ENCODE results near the gene NDOR1.

The NDOR1 gene

DNA sequence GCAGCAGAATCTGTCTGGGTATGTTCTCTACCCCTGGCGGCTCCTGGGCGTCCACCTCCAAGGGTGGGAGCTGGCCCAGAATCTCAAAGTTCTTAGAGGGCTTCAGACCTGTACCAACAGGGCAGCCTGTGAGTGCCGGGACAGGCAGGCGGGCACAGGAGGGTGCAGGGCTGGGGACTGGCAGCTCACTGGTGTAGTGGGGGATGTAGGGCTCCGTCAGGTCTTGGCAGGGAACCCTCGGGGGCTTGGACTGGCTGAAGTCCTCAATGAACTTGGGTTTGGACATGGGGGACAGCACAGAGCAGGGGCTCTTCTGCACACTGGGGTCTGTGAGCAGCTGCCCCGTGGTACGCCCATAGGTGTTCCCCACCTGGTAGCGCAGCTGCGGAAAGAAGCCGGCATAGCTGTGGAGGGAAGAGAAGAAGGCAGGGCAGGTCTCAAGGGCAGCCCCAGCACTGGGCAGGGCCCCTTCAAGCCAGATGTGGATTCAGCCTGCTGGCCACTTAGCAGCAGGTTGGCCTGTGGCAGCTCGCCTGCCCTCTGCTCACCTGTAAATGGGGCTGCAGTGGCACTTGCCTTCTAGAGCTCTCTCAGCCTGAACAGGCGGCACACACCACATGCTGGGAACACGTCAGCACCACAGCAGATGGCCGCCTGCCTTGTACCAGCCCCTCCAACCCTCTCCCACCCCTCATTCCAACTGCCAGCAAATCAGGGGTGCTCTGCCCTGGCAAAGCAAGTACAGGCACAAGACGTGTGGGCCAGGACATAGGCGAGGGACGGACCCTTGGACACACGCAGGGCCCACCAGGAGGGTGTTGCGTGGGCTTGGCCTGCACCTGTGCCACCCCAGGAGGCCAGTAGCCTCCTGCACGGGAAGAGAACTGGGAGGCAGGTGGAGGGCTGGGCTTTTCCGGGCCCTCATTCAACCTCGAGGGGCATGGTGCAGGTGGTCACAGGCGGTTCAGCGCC, 40.2 kb downstream of the NDOR1 start:
- peak; percentile 94 for DNase-seq

DNA sequence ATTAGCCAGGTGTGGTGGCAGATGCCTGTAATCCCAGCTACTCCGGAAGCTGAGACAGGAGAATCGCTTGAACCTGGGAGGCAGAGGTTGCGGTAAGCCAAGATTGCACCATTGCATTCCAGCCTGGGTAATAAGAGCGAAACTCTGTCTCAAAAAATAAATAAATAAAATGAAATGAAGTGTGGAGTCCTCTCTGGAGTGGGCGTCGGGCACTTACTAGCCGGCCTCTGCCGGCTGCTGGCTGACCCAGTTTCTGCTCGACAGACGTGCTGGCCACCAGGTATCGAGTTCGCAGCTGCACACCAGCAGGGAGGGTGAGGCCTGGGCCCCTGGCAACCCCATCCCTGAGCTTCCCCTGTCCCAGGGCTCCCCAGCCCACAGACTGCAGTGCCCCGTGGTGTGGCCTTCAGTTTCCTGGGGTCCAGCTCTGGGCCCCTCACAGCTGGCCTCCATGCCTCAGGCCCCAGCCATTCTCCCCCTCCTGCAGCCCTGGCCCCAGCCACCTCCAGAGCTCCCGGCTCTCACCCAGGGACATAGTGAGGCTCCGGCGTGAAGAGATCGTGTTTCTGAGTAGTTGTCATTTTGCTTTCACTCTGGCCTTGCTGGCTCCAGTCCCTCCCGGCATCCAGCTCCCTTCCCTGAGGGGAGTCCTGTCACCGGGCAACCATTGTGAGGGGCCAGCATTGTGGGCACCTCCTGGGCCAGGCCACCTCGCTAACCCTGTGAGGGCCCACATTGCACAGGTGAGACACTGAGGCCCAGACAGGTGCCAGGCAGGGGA, 41.8 kb downstream of the NDOR1 start:
- DNase-seq = no peak

DNA sequence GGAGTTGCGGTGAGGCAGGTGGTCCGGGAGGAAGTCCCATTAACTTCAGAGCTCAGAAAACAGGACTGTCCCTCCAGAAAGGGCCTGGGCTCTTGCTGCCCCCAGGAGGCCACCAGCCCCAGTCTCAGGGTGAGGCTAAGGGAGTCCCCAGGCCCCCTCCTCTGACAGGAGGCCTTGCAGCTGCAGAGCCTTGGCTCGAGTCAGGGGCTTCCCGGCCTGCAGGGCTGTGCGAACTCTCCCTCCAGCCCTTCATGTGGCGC, 42.3 kb downstream of the NDOR1 start:
- no peak for DNase-seq

DNA sequence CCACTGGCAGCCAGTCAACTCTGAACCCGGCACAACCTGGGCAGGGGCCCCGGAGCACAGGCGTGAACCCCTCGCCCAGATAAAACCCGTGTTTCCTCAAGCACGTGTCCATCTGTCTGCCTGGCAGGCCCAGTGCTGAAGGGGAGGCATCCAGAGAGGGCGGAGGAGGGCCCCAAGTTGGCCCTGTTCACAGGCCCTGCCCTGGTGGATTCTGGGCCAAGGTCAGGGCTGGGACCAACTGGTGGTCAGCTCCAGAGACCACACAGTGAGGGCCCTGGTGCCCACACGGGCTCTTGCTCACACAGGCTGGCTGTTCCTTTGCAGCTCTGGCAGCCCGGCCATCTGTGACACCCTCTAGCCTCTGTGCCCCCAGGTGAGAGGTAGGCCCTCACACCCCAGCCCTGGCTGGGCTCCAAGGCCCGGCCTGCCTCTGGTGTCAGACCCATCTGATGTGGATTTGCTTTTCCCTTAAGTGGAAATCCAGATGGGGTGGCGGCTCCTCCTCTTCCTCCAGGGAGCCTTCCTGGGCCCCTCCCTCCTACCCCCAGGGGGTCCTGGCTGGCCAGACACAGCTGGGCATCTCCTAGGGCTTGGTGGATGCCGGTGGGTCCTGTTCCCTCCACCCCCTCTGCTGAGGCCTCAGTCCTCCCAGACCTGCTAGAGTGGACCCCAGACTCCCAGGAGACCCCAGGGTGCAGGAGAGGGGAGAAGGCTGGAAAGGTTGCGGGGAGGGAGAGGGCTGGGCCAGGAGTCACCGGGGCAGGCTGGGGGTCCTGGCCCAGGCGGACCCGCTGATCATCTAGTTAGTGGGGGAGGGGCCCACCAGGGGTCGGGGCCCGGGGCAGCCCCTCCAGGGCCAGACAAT, 45.1 kb downstream of the NDOR1 start:
- DNase-seq = peak; percentile 28

DNA sequence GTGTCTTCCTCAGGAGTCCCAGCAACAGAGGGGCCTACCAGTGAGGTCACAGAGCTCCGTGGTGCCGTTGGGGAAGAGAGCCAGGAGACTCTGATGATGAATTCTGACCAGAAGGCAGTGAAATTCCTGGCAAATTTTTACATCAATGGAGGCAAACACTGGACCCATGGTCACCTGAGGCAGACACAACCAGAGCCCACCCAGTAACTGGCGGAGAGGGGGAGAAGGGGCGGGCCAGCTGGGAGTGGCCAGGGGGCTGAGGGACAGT, 45.6 kb downstream of the NDOR1 start, which contains the start of gene STPG3:
Gene STPG3 (plus strand): TSS at position 93 of the 268 bp plus-strand sequence. CDS start 1 bp downstream, at position 94.
- DNase-seq = no peak

DNA sequence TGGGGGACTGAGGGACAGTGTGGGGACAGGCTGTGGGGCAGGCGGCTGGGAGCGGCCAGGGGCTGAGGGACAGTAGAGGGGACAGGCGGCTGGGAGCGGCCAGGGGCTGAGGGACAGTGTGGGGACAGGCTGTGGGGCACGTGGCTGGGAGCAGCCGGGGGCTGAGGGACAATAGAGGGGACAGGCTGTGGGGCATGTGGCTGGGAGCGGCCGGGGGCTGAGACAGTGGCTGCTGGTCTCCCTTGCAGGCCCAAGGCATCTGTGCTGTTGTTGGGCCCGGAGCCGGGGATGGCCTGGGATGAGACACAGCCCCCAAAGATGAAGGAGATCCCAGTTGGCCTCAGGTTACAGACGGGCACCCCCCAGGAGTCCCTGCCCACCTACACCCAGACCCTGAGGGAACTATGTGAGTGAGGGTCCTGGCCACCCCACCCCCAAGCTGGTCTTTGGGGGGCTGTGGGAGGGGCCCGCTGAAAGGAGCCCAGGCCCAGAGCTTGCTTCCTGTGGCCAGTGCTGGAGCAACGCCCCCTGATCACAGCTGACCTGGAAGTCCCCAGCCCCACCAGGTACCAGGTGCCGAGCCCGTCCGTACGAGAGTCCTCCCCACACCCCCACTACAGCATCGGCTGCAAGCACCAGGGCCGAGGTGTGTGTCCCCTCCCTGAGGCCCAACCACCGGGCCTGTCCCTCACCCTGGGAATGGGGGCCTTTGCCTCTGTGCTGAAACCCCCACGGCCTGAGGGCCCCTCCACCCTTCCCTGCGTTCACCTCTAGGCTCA, 46.2 kb downstream of the NDOR1 start:
- DNase-seq = no peak

DNA sequence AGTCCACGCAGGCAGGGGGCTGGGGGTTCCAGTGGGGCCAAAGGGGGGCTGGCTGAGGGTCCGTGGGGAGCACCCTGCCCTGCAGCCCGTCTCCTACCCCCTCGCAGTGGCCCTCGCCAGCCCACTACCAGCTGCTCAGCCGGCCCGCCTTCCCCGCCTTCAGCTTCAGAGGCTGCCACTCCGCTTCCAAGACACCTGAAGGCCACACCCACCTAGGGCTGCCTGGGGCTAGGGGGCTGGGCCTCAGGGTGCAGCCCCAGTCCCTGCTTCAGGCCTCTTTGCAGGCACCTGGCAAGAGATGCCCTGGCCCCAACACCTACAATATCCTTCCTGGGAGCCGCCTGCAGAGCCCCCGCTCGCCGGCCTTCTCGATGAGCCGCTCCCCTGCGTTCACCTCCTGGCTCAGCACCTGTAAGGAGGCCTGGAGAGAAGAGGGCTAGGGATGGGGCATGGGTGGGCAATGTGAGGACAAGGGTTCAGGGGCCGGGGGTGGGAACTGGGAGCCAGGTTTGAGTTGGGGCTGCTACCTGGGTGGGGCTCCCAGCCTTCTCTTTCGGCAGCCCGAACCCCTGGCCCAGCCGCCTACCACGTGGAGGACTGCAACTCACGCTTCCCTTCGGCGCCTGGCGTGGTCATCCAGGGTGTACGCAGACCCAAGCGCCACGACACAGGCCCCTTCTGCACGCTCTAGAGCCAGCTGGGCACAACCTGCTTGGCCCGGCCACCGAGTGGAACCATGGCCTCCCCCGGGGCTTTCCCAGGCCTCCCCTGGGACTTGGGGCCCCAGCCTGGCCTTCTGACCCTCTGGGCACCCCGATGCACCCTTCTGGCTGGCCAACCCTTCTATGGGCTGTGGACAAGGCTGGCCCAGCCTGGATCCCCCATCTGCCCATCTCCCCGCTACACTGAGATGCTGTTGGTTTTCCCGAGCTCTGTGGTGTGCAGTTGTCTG, 47.3 kb downstream of the NDOR1 start:
- DNase-seq = peak; percentile 42

DNA sequence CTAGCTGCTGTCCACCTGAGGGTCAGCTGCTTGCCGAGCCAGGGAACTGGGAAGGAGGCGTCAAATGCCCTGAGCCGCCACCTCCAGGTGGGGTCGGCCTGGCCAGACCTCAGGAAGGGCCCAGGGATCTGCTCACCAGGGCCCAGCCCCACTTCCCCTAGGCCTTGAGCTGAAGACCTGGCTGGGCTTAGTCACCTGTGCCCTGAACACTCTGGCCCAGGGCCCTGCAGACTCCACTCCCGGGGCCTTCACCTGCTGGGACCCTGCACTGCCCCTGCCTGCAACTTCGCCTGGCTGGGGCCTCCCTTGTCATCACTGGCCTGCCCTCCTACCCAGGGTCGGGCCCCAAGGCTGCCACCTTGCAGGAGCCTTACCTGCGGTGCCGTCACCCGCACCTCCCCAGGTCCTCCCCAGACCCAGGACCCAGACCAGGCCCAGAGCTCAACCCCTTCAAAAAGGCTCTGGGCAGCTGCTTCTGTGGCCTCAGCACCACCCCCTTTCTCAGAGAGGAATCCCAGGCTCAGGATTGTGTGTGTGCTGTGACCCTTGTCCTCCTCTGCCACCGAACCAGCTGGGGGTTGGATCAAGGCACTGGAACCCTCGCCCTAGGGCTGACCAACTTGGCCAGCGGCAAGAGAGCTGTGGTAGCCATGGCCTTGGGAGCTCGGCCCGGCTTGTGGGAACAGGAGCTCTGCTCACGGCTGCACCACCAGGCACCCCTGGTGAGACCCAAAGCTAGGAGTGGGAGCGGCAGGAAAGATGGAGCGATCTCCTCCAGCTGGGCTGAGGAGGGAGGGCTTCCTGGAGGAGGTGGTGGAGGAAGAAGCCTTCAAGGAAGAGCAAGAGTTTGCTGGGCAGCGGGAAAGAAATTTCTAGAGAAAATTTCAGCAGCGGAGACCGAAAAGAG, 48.5 kb downstream of the NDOR1 start:
- DNase-seq = no peak

DNA sequence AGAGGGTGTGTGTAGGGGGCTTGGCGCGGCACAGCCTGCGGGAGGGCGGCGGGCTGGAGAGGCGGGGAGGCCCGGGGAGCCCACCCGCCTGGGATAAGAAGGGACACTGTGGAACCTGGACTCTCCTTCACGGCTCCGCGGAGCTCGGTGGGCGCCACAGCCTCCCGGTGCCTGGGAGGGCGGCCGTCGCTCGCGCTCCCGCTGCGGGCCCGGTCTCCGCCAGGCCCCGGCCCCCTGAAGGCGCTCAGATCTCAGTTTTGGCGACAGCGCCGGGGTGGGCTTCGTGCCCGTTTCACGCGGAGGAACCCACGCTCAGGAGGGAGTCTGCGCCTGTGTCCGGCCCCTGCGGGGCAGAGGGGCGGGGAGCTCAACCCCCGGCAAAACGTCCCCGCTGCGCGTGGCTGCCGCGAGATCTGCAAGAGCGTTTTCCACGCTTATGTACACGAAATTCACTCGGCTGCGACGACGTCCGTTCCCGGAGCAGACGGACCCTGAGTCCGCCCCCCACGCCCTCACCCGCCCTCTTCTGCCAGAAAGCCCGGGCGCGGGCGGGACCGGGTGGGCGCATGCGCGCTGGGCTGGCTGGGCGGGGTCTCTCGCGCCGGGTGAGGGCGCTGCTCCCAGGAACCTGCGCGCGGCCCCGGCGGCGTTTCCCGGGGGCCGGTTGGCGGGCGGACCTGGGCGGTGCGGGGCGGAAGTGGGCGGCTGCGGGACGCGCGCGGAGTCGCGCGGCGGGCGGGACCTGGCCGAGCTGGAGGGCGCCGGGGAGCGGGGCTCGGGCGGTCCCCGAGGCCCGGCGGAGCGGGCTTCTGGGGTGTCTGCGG, 49.3 kb downstream of the NDOR1 start, which contains the start of gene NELFB:
Gene NELFB (plus strand): TSS at position 704 of the 824 bp plus-strand sequence.
- peak; percentile 85 for DNase-seq

DNA sequence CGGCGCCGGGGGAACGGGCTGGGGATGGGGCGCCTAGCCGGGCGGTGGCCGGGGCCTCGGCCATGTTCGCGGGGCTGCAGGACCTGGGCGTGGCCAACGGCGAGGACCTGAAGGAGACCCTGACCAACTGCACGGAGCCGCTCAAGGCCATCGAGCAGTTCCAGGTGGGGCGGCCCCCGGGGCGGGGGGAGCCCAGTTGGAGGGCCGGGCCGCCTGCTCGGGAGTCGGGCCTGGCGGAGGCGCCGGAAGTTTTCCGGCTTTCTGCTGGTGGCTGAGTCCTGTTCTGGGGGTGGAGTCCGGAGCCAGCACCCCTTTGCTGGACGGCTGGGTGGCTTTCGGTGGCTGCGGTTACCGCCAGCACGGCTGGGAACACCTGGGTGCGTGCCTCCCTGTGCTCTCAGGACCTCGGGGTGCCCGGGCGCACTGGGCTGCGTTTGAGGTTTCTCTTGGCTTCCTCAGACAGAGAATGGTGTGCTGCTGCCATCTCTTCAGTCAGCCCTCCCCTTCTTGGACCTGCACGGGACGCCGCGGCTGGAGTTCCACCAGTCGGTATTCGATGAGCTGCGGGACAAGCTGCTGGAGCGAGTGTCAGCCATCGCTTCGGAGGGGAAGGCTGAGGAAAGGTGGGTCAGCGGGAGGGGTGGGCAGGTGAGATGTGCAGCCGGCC, 50.1 kb downstream of the NDOR1 start:
- DNase-seq = no peak

DNA sequence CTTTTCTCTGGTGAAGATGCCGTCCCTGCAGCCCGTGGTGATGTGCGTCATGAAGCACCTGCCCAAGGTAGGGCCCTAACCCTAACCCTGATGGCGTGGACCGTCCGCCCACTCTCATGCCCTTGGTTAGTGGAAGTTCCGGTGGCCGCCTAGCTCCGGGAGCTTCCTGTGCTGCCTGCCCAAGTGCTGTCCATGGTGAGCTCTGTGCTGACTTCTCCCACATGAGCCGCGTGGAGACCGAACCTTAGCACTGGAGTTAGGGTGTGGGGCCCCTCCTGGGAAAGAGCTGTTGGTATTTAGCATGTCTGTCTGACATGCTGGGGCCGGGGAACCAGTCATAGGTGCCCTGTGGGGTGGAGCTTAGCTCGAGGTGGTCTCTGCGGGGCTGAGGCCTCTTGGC, 50.9 kb downstream of the NDOR1 start:
- no peak for DNase-seq

DNA sequence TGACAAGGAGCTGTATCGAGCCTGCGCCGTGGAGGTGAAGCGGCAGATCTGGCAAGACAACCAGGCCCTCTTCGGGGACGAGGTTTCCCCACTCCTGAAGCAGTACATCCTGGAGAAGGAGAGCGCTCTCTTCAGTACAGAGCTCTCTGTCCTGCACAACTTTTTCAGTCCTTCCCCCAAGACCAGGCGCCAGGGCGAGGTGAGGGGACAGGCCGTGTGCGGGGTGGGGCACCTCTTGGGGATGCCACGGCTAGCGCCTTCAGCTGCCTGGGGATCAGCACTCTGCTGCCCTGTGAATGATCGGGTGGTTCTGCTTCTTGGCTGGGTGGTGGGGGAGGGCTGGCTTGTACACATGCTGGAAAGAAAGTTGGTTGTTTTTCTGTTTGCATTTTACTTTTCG, 51.4 kb downstream of the NDOR1 start:
- no peak for DNase-seq

DNA sequence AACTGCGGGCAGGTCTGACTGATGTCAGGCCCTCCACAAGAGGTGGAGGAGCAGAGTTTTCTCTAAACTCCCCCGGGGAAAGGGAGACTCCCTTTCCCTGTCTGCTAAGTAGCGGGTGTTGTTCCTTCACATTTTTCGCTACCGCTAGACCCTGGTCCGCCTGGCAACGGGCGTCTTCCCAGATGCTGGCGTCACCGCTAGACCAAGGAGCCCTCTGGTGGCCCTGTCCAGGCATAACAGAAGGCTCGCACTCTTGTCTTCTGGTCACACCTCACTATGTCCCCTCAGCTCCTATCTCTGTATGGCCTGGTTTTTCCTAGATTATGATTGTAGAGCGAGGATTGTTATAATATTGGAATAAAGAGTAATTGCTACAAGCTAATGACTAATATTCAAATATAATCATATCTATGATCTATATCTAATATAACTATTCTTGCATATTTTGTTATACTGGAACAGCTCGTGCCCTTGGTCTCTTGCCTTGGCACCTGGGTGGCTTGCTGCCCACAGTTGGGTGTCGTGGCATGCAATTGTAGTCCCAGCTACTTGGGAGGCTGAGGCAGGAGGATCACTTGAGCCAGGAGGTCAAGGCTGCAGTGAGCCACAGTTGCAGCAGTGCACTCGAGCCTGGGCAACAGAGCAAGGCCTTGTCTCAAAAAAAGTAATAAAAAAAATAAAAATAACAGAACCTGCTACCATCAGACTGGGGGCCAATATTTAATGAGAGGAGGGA, 56.8 kb downstream of the NDOR1 start:
- peak; percentile 37 for DNase-seq

DNA sequence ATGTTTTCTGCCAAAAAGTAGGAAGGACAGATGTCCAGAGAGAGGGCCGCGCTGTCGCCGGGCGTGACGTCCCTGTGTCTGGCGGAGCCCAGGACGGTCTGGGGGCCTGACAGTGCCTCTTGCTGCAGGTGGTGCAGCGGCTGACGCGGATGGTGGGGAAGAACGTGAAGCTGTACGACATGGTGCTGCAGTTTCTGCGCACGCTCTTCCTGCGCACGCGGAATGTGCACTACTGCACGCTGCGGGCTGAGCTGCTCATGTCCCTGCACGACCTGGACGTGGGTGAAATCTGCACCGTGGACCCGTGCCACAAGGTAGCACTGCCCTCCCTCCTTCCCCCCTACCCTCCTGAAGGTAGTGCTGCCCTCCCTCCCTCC, 57.4 kb downstream of the NDOR1 start:
- DNase-seq = no peak

DNA sequence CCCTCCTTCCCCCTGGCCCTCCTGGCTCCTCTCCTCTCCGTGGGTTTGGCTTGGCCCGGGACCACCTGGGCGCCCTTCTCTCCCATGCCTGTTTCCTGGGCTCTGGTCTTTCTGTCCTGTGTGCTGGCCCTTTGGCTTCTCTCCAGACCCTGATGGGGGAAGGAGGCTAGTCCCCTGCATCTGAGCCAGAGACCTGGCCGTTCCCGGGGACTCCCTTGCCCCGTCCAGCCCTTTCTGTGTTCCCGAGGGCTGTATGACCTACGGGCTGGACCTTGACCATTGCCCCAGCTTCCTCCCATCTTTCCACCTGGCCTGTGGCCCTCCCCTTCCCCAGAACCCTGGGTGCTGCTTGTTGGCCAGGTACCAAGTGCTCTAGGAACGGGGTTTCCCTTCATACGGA, 58.0 kb downstream of the NDOR1 start:
- no peak for DNase-seq

DNA sequence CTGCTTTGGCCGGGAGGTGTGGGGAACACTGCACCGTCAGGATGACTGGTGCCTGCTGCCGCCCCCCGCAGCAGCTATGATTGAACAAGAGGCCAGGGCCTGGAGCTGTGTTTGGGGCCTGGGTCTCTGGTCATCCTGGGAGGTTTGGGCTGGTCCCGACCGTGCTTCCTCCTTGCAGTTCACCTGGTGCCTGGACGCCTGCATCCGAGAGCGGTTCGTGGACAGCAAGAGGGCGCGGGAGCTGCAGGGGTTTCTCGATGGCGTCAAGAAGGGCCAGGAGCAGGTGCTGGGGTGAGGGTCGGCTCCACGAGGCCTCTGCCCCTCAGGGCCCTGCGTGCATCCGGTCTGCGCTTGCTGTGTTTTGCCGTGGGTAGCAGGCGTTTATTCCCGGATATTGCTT, 58.6 kb downstream of the NDOR1 start:
- no peak for DNase-seq

DNA sequence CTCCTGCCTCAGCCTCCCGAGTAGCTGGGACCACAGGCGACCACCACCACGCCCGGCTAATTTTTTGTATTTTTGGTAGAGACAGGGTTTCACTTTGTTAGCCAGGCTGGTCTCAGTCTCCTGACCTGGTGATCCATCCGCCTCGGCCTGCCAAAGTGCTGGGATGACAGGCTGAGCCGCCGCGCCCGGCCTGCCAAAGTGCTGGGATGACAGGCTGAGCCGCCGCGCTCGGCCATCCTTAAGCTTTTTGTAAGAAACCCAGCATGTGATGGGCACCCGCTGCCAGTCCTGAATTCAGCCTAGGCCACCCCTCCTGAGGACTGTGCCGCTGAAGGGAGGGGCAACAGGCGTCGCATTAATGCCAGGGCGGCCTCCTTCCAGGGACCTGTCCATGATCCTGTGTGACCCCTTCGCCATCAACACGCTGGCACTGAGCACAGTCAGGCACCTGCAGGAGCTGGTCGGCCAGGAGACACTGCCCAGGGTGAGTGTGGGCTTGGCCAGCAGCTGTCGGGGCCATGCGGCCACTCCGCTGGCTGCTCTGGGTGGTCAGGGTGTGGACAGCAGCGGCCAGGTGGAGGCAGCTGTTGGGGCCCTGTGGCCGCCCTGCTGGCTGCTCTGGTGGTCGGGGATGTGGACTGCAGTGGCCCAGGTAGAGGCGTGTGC, 60.1 kb downstream of the NDOR1 start:
- no peak for DNase-seq

DNA sequence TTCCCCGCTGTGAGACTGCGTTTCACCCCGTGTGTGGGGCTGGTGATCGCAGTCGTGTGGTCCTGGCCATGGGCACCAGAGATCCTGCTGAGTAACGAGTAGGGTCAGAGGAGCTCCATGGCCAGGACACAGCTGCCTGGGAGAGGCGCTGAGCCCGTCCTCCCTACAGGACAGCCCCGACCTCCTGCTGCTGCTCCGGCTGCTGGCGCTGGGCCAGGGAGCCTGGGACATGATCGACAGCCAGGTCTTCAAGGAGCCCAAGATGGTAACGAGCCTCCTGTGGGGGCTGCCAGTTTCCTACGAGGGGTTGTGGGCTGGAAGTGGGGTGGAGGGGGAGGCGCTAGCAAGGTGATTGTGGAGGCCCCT, 60.6 kb downstream of the NDOR1 start:
- DNase-seq = no peak

Measured in NCI-H2171 treated with DMSO at 0.1 percent for 48 hours (cell line).